Measurements from ENCODE around the gene ELP5.

DNA sequence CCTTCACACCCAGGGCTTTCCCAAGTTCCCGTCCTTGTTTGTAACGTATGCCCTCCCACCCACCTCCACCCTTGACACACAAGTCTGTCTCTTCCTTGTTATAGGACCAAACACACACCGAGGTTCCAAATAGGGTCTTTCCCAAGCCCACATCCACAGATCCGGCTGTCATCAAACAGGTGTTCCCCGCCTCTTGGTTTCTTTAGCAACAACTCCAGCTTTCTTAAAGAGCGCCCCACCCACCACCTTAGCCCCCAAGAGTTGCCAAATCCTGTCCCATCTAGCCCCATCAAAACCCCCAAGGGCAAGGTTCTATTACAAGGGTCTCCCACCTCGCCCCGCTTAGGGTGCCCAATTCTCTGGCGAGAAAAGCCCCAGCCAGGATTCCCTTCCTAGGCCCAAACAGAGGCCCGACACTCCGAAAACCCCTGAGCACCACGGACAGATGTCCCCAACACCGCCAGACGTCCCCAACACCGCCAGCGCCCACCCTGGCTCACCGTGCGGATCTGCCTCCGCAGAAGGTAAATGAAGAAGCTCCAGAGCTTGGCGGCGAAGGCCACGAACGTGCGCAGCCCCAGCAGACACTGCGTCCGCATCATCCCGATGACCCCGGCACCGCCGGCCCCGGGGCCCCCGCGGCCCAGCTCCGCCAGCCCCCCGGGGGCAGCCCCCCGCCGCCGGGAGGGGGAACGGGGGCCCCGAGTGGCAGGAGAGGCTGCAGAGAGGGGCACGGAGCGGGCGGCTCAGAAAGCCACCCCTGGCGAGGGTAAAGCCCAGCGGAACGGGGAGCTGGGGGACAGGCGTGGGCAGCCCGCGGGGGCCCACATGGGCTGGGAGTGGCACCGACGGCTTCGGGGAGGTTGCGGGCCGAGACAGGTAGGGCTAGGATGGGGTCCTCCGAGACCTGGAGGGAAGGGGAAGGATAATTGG lies 1.1 kb upstream of the ELP5 start:
- TF ChIP-seq CTCF (IDR thresholded peaks at IDR 0.05): no peak
- TF ChIP-seq POLR2A (IDR thresholded peaks at IDR 0.05): no peak
- no peak for TF ChIP-seq EP300 (IDR thresholded peaks at IDR 0.05)
- TF ChIP-seq POLR2AphosphoS5 (IDR thresholded peaks at IDR 0.05): no peak
